ENCODE results near the gene TRIM71.

DNA sequence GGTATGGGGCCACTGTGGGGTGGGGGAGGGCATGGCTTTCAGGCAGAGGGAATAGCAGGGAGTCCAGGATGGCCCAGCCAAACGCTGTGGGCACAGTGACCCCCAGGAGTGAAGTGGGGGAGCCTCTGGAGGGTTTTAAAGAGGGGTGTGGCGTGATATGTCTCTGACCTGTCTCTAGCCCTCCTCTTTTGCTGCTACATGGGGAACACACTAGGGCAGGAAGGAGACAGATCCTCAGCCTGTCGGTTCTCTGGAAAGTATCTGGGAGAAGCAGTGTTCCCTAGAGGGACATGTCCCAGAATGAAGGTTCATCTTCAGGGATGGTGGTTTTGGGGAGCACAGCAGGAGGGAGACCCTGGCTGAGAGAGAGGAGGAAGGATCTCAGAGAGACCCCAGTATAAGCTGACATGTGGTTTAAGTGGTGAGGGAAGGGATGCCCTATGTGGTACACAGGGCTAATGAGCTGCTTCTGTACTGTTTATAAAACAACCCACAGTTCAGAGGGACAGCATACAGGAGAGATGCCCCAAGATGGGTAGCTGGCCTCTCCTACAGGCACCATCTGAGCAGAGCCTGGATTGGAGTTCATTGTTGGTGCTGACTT is 37.7 kb downstream of the TRIM71 start:
- TF ChIP-seq, protein P1, sequence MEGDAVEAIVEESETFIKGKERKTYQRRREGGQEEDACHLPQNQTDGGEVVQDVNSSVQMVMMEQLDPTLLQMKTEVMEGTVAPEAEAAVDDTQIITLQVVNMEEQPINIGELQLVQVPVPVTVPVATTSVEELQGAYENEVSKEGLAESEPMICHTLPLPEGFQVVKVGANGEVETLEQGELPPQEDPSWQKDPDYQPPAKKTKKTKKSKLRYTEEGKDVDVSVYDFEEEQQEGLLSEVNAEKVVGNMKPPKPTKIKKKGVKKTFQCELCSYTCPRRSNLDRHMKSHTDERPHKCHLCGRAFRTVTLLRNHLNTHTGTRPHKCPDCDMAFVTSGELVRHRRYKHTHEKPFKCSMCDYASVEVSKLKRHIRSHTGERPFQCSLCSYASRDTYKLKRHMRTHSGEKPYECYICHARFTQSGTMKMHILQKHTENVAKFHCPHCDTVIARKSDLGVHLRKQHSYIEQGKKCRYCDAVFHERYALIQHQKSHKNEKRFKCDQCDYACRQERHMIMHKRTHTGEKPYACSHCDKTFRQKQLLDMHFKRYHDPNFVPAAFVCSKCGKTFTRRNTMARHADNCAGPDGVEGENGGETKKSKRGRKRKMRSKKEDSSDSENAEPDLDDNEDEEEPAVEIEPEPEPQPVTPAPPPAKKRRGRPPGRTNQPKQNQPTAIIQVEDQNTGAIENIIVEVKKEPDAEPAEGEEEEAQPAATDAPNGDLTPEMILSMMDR (IDR thresholded peaks at IDR 0.05) = no peak
- no peak for TF ChIP-seq EP300 (IDR thresholded peaks at IDR 0.05)
- TF ChIP-seq POLR2A (IDR thresholded peaks at IDR 0.05) = no peak
